ENCODE data around the gene MAN1A1.

MAN1A1 gene

GRCh38 chr6:119334535-119335264 lies 14.9 kb downstream of the MAN1A1 start:
- Mint-ChIP-seq H3K4me1 (peaks cover 54% of the 10 kb centered on the region), H3K4me3 (no peak overlapping the region), H3K27me3 (no peaks in the 10 kb centered on the region), H3K9me3 (no peaks in the 10 kb centered on the region), H3K27ac (no peak overlapping the region)
- DNase-seq (no peak), ATAC-seq (no peak)

- Mint-ChIP-seq H3K9me3 (no peaks in the 10 kb centered on the region), H3K27ac (no peak overlapping the region), H3K4me3 (no peak overlapping the region), H3K27me3 (no peaks in the 10 kb centered on the region), H3K4me1 (peaks cover 47% of the 10 kb centered on the region)
- ATAC-seq (peak; percentile 68), DNase-seq (no peak)
Observed at GRCh38 chr6:119333707-119334295, 15.8 kb downstream of the MAN1A1 start.

GRCh38 chr6:119333063-119333609 lies 16.4 kb downstream of the MAN1A1 start:
- no peaks in the 10 kb centered on the region for H3K27me3 Mint-ChIP-seq
- no peak overlapping the region for H3K27ac Mint-ChIP-seq
- ATAC-seq (no peak), DNase-seq (no peak)
- peaks cover 45% of the 10 kb centered on the region for H3K4me1 Mint-ChIP-seq
- no peak overlapping the region for H3K4me3 Mint-ChIP-seq
- H3K9me3 Mint-ChIP-seq, result no peaks in the 10 kb centered on the region

GRCh38 chr6:119331663-119332286 lies 17.8 kb downstream of the MAN1A1 start:
- peak overlapping the region in 1 of 2 donors; percentile 3 for H3K27ac Mint-ChIP-seq
- no peak for ATAC-seq
- no peak overlapping the region for H3K4me3 Mint-ChIP-seq
- H3K4me1 Mint-ChIP-seq, result peaks cover 36% of the 10 kb centered on the region
- H3K27me3 Mint-ChIP-seq, result no peaks in the 10 kb centered on the region
- H3K9me3 Mint-ChIP-seq, result no peaks in the 10 kb centered on the region
- DNase-seq, result no peak

- ATAC-seq, result no peak
- Mint-ChIP-seq H3K4me1 (peaks cover 27% of the 10 kb centered on the region), H3K9me3 (no peaks in the 10 kb centered on the region), H3K27me3 (no peaks in the 10 kb centered on the region), H3K4me3 (no peak overlapping the region), H3K27ac (no peak overlapping the region)
- no peak for DNase-seq
Observed at GRCh38 chr6:119330520-119331113, 18.9 kb downstream of the MAN1A1 start.

- Mint-ChIP-seq H3K9me3 (no peaks in the 10 kb centered on the region), H3K4me1 (peaks cover 22% of the 10 kb centered on the region), H3K27me3 (no peaks in the 10 kb centered on the region), H3K27ac (no peak overlapping the region), H3K4me3 (no peak overlapping the region)
- no peak for ATAC-seq
- DNase-seq, result no peak
Observed at GRCh38 chr6:119329794-119330180, 19.8 kb downstream of the MAN1A1 start.

GRCh38 chr6:119328892-119329793 lies 20.4 kb downstream of the MAN1A1 start:
- H3K4me1 Mint-ChIP-seq, result peaks cover 22% of the 10 kb centered on the region
- no peaks in the 10 kb centered on the region for H3K9me3 Mint-ChIP-seq
- no peak for ATAC-seq
- no peak overlapping the region for H3K27ac Mint-ChIP-seq
- H3K4me3 Mint-ChIP-seq, result no peak overlapping the region
- no peaks in the 10 kb centered on the region for H3K27me3 Mint-ChIP-seq
- DNase-seq, result no peak

- Mint-ChIP-seq H3K9me3 (no peaks in the 10 kb centered on the region), H3K27ac (no peak overlapping the region), H3K4me1 (peaks cover 24% of the 10 kb centered on the region), H3K4me3 (no peak overlapping the region), H3K27me3 (no peaks in the 10 kb centered on the region)
- ATAC-seq (no peak), DNase-seq (no peak)
Observed at GRCh38 chr6:119328254-119328653, 21.3 kb downstream of the MAN1A1 start.

- Mint-ChIP-seq H3K4me3 (no peak overlapping the region), H3K27ac (no peak overlapping the region), H3K27me3 (no peaks in the 10 kb centered on the region), H3K9me3 (no peaks in the 10 kb centered on the region), H3K4me1 (peaks cover 28% of the 10 kb centered on the region)
- ATAC-seq (no peak), DNase-seq (no peak)
Observed at GRCh38 chr6:119327810-119328209, 21.8 kb downstream of the MAN1A1 start.

GRCh38 chr6:119326291-119327005 lies 23.1 kb downstream of the MAN1A1 start:
- DNase-seq (no peak), ATAC-seq (peak; percentile 52)
- H3K4me3 Mint-ChIP-seq, result no peak overlapping the region
- H3K9me3 Mint-ChIP-seq, result no peaks in the 10 kb centered on the region
- H3K27me3 Mint-ChIP-seq, result no peaks in the 10 kb centered on the region
- peaks cover 35% of the 10 kb centered on the region for H3K4me1 Mint-ChIP-seq
- no peak overlapping the region for H3K27ac Mint-ChIP-seq

GRCh38 chr6:119325559-119326265 lies 23.8 kb downstream of the MAN1A1 start:
- H3K4me3 Mint-ChIP-seq, result no peak overlapping the region
- ATAC-seq (no peak), DNase-seq (no peak)
- no peak overlapping the region for H3K27ac Mint-ChIP-seq
- H3K27me3 Mint-ChIP-seq, result no peaks in the 10 kb centered on the region
- H3K4me1 Mint-ChIP-seq, result peaks cover 35% of the 10 kb centered on the region
- no peaks in the 10 kb centered on the region for H3K9me3 Mint-ChIP-seq

GRCh38 chr6:119324718-119325117 lies 24.8 kb downstream of the MAN1A1 start:
- H3K4me3 Mint-ChIP-seq, result no peak overlapping the region
- H3K9me3 Mint-ChIP-seq, result no peaks in the 10 kb centered on the region
- no peaks in the 10 kb centered on the region for H3K27me3 Mint-ChIP-seq
- H3K4me1 Mint-ChIP-seq, result peaks cover 32% of the 10 kb centered on the region
- no peak for ATAC-seq
- no peak overlapping the region for H3K27ac Mint-ChIP-seq
- no peak for DNase-seq

- DNase-seq, result no peak
- Mint-ChIP-seq H3K4me3 (no peak overlapping the region), H3K27ac (no peak overlapping the region), H3K4me1 (peaks cover 32% of the 10 kb centered on the region), H3K27me3 (no peaks in the 10 kb centered on the region), H3K9me3 (no peaks in the 10 kb centered on the region)
- ATAC-seq, result no peak
Observed at GRCh38 chr6:119323931-119324330, 25.6 kb downstream of the MAN1A1 start.

- no peak overlapping the region for H3K4me3 Mint-ChIP-seq
- no peak for ATAC-seq
- no peak for DNase-seq
- H3K9me3 Mint-ChIP-seq, result no peaks in the 10 kb centered on the region
- no peak overlapping the region for H3K27ac Mint-ChIP-seq
- H3K4me1 Mint-ChIP-seq, result peaks cover 31% of the 10 kb centered on the region
- H3K27me3 Mint-ChIP-seq, result no peaks in the 10 kb centered on the region
Observed at GRCh38 chr6:119323478-119323877, 26.1 kb downstream of the MAN1A1 start.
